ENCODE measurements around the gene NKD1. TPM values are rescaled to one million over a fixed set of nuclear protein-coding genes. Genes with fewer than 3 reads are reported as not detected.
A peak's percentile ranks its signal among the peaks of the same experiment; 100 is the strongest.

NKD1 gene
- total RNA-seq, 2 experiments from 2014 or later, result 0.91 to 1.1 TPM

DNA sequence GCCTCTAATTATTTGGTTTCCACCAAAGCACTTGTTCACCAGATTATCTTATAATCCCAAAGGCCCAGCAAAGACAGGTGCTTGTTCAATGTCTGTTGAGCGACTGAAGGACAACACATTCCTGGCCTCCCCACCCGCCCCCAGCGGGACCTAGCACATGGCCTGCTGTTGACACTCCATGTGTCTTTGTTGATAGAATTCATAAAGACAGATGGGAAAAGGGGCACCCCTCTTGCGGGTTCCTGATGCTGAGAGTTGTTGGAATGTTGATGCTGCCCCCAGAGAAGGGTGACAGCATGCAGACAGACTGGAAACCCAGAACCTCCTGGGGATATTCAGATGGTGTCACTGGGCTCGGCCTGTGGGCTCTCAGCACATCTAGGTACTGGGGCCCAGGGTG is 96.0 kb downstream of the NKD1 start:
- no peaks in the 10 kb centered on the region for H3K27me3 Mint-ChIP-seq
- no peaks in the 10 kb centered on the region for H3K9me3 Mint-ChIP-seq
- no peak for ATAC-seq (ENCODE audit: low read depth)
- POLR2A ChIA-PET, result no interaction called here
- no peaks in the 10 kb centered on the region for H3K36me3 Mint-ChIP-seq
- no peak overlapping the region for H3K4me3 Mint-ChIP-seq
- H3K27ac Mint-ChIP-seq, result no peak overlapping the region
- peaks cover 7% of the 10 kb centered on the region for H3K4me1 Mint-ChIP-seq
- no peak for DNase-seq

DNA sequence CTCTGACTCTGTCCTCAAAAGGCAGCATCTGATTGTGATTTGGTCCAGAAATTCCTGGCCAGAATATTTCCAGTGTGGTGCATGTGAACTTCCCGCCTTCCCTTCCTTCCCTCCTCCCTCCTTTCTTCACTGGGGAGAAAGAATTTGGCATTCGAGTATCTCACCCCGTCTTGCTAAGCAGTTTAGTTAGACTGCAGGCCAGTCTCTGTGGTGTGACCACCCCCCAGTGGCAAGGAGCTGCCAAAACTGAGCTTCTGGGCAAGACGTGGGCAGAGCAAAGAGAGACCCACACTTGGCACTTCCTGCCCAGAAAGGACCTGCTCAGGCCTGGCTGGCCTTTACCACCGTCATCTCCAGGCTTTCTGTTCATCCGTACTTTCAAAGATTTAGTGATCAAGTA is 96.5 kb downstream of the NKD1 start:
- Mint-ChIP-seq H3K27ac (no peak overlapping the region), H3K4me1 (peaks cover 5% of the 10 kb centered on the region), H3K36me3 (no peaks in the 10 kb centered on the region), H3K27me3 (no peaks in the 10 kb centered on the region), H3K4me3 (no peak overlapping the region), H3K9me3 (no peaks in the 10 kb centered on the region)
- POLR2A ChIA-PET, result no interaction called here
- DNase-seq (no peak), ATAC-seq (ENCODE audit: low read depth) (peak; percentile 66)

DNA sequence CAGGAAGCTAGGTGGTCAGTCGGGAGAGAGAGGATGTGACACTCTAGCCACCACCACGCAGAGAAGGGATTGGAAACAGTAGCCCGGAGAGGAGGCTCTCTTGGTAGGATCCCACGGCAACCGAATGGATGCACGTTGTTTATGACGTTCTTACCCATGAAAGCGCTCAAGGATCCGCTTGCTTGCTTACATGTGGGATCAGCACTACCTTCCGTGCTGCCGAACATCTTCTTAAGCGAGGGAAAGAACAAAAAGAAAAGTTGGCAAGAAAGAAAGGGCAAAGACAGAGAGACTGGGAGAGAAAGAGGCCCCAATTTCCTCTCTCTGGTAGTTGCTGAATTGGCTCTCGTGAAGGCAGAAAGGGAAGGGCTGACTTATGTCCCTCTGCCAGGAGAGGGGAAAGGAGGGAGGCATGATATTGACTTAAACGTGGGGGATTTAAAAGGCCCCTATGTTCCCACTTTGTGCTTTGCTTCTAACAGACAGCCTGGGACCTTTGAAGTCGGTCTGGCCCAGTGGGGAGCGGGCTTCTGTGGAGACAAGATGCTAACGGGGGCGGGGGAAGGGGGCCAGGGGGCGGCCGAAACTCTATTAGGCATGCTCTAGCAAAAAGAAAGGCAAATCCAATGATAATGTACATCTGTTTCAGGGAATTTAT is 97.5 kb downstream of the NKD1 start:
- Mint-ChIP-seq H3K4me3 (no peak overlapping the region), H3K27ac (no peak overlapping the region), H3K27me3 (no peaks in the 10 kb centered on the region), H3K9me3 (no peaks in the 10 kb centered on the region), H3K36me3 (no peaks in the 10 kb centered on the region), H3K4me1 (peaks cover 7% of the 10 kb centered on the region)
- POLR2A ChIA-PET, result no interaction called here
- DNase-seq, result no peak
- no peak for ATAC-seq (ENCODE audit: low read depth)

DNA sequence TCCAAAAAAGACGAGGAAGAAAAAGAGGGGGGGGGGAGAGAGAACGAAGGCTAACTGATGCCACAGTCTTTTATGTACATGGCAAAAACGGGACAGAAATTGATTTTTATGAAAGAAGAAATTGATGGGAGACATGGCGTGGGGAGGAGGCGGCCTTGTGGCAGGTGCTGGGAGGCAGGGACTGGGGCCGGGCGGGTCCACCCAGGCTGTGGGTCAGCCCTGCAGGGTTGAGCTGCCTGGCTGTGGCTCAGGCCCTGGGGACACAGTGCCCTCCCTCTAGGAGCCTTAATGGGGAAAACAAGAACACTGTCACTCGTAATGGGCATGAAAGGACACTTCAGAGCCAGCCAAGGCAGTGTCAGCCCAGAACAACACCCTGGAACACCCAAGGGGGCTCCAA is 98.1 kb downstream of the NKD1 start:
- Mint-ChIP-seq H3K27ac (no peak overlapping the region), H3K27me3 (no peaks in the 10 kb centered on the region), H3K4me3 (no peak overlapping the region), H3K4me1 (peaks cover 7% of the 10 kb centered on the region), H3K9me3 (no peaks in the 10 kb centered on the region), H3K36me3 (no peaks in the 10 kb centered on the region)
- DNase-seq (no peak), ATAC-seq (ENCODE audit: low read depth) (no peak)
- POLR2A ChIA-PET, result no interaction called here

DNA sequence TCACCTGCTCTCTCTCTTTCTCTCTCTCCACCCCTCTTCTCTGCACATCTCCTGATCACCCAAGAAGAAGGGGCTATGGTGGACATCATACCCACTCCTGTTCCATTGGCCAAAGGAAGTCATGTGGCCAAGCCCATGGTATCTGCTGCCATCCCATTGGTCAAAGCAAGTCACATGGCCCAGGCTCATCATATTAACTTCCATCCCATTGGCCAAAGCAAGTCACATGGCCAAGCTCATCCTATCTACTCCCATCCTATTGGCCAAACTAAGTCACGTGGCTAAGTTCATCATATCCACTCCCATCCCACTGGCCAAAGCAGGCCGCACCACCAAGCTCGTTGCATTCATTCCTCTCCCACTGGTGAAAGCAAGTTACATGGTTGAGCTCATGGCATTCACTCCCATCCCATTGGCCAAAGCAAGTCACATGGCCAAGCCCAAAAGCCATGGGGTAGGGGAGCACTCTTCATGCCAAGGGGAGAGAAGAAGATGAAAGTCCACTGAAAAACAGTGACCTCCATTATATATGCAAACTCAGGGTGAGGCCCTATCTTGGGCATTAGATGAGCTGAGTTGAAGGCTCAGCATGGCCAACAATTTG is 103.7 kb downstream of the NKD1 start:
- H3K36me3 Mint-ChIP-seq, result peaks cover 2% of the 10 kb centered on the region
- ATAC-seq (ENCODE audit: low read depth) (no peak), DNase-seq (no peak)
- POLR2A ChIA-PET, result no interaction called here
- H3K4me3 Mint-ChIP-seq, result no peak overlapping the region
- peaks cover 5% of the 10 kb centered on the region for H3K9me3 Mint-ChIP-seq
- no peak overlapping the region for H3K27ac Mint-ChIP-seq
- H3K27me3 Mint-ChIP-seq, result peaks cover 2% of the 10 kb centered on the region
- H3K4me1 Mint-ChIP-seq, result peaks cover 2% of the 10 kb centered on the region

DNA sequence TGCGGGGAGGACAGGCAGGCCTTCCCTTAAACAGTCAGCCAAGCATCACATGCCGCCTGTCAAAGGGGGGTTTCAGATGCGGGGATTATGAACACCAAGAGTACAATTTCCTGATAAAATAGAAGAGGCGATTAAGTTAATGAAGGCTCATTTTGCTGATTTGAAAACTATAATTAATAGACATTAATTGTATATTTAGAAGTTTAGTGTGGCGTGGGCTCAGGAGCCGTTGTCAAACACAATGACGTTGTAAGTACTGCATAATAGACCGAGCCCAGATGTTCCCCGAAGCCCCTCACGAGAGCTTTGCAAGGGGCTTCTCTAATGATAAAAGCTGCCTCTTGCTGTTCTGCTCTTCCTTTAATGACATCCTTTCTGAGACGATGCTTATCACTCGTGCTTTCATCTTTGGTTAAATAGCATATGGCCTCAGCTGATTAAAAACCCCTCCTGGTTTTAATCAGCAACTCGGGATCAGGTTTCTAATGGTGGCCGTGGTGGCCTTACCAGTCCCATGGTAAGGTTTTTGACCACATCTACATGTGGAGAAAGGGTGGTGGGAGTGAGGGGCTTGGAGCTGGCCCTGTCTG is 104.7 kb downstream of the NKD1 start:
- POLR2A ChIA-PET, result no interaction called here
- no peak for ATAC-seq (ENCODE audit: low read depth)
- peaks cover 5% of the 10 kb centered on the region for H3K9me3 Mint-ChIP-seq

DNA sequence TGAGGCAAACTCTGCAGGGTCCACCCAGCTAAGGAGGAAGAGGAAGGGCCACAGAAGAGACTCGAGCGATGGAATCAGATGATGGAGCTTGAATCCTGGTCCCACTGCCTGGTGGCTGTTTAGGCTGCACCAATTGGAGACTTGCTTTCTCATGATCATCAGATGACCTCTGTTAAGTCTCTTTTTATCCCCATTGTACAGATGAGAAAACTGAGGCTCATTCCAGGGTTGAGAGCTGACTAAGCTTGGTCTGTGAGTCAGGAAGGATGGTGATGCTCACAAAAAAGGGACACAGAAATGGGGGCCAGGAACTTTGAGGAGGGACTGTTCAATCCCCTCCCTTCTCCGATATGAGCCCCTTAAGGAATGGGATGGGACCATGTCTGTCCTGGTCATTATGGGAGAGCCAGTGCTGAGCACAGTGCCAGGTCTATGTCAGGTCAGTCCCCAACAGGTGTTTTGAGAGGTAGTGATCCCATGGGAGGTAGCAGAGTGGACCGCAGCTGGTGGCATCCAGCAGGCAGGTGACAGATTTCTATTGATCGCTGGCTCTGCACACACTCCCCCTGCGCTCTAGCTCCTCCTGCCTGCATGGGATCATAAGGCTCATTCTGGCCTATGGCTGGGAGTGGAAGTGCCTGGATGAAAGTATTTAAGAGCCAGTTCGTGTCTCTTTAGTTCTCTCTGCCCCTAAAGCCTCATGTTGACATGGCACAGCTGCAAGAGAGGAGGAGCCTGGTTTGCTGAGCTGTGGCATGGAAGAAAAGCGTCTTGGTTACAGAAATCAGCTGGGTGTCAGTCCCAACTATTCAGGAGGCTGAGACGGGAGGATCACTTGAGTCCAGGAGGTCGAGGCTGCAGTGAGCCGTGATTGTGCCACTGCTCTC is 105.7 kb downstream of the NKD1 start:
- POLR2A ChIA-PET, result interaction anchor here (1.0 kb wide), 1 partner anchor 13 kb away, joined by 4 read pairs; no protein-coding TSS in a partner anchor
- DNase-seq (no peak), ATAC-seq (ENCODE audit: low read depth) (no peak)
- Mint-ChIP-seq H3K27ac (no peak overlapping the region), H3K4me3 (no peak overlapping the region), H3K9me3 (peaks cover 5% of the 10 kb centered on the region), H3K4me1 (peaks cover 2% of the 10 kb centered on the region), H3K36me3 (peaks cover 2% of the 10 kb centered on the region), H3K27me3 (peaks cover 2% of the 10 kb centered on the region)

More for the DNA sequence above, 104.7 kb downstream of the NKD1 start:
- peaks cover 2% of the 10 kb centered on the region for H3K27me3 Mint-ChIP-seq
- no peak for DNase-seq
- peaks cover 2% of the 10 kb centered on the region for H3K4me1 Mint-ChIP-seq
- H3K36me3 Mint-ChIP-seq, result peaks cover 2% of the 10 kb centered on the region
- no peak overlapping the region for H3K4me3 Mint-ChIP-seq
- H3K27ac Mint-ChIP-seq, result no peak overlapping the region

DNA sequence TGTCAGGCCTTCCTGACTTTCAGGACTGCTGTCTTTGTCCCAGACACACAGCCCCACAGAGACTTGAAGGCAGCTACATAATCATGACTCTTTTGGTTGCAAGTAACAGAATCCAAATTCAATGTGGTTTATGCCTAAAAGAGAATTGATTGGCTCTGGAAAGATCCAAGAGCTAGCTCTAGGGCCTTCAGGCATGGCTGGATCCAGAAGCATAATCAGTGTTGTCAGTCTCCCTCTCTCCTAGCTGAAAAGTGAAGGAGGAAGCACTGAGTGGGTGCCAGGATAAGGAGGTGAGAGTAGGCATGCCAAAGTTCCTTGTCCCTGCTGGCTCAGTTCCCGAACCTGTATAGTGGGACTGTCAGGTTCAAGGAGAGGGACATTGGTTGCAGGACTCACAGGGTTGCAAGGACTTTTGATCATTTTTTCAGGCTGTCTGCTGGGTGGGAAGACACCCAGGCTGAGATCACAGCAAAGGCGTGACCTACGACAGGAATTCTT is 107.4 kb downstream of the NKD1 start:
- H3K4me3 Mint-ChIP-seq, result no peak overlapping the region
- DNase-seq (no peak), ATAC-seq (ENCODE audit: low read depth) (no peak)
- H3K36me3 Mint-ChIP-seq, result peaks cover 2% of the 10 kb centered on the region
- H3K4me1 Mint-ChIP-seq, result peaks cover 2% of the 10 kb centered on the region
- peaks cover 5% of the 10 kb centered on the region for H3K9me3 Mint-ChIP-seq
- POLR2A ChIA-PET, result interaction anchor here (0.6 kb wide), 1 partner anchor 292 kb away, joined by 3 read pairs; no protein-coding TSS in a partner anchor
- H3K27me3 Mint-ChIP-seq, result peaks cover 2% of the 10 kb centered on the region
- no peak overlapping the region for H3K27ac Mint-ChIP-seq

DNA sequence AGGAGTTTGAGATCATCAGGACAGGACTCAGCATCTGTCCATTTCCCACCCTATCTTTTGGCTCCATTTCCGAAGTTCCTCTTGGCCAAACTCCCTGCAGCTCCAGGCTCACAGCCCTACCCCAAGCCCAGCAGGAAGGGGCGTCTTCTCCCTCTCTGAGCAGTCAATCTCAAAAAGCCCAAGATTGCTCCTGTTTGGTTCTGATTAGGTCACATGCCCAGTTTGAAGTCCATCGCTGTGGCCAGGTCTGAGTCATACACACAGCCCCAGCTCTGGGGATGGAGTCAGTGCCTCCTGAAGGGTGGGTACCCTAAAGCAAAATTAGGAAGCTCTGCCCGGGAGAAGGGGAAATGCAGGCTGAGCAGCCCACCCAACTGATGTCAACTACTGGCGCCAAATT is 109.0 kb downstream of the NKD1 start:
- Mint-ChIP-seq H3K4me1 (peaks cover 2% of the 10 kb centered on the region), H3K9me3 (no peaks in the 10 kb centered on the region), H3K4me3 (no peak overlapping the region), H3K27me3 (peaks cover 2% of the 10 kb centered on the region), H3K27ac (no peak overlapping the region), H3K36me3 (peaks cover 1% of the 10 kb centered on the region)
- DNase-seq, result no peak
- no peak for ATAC-seq (ENCODE audit: low read depth)
- POLR2A ChIA-PET, result no interaction called here

DNA sequence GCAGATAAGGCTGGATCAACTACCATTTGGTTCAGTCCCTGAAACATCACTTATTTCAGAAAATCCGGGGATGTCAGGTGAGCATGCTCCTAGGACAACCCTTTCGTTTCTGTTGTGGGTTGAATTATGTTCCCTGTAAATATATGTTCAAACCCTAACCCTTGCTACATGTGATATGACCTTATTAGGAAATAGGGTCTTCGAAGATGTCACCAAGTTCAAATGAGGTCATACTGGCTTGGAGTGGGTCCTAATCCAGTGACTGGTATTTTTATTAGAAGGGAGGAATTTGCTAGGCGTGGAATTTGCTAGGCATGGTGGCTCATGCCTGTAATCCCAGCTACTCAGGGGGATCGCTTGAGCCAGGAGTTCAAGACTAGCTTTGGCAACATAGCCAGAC is 111.6 kb downstream of the NKD1 start:
- H3K27ac Mint-ChIP-seq, result no peak overlapping the region
- POLR2A ChIA-PET, result interaction anchor here (1.6 kb wide), 1 partner anchor 86 kb away, joined by 5 read pairs; no protein-coding TSS in a partner anchor
- peaks cover 7% of the 10 kb centered on the region for H3K4me1 Mint-ChIP-seq
- no peaks in the 10 kb centered on the region for H3K27me3 Mint-ChIP-seq
- ATAC-seq (ENCODE audit: low read depth) (no peak), DNase-seq (no peak)
- peaks cover 15% of the 10 kb centered on the region for H3K36me3 Mint-ChIP-seq
- peaks cover 2% of the 10 kb centered on the region for H3K9me3 Mint-ChIP-seq
- no peak overlapping the region for H3K4me3 Mint-ChIP-seq

DNA sequence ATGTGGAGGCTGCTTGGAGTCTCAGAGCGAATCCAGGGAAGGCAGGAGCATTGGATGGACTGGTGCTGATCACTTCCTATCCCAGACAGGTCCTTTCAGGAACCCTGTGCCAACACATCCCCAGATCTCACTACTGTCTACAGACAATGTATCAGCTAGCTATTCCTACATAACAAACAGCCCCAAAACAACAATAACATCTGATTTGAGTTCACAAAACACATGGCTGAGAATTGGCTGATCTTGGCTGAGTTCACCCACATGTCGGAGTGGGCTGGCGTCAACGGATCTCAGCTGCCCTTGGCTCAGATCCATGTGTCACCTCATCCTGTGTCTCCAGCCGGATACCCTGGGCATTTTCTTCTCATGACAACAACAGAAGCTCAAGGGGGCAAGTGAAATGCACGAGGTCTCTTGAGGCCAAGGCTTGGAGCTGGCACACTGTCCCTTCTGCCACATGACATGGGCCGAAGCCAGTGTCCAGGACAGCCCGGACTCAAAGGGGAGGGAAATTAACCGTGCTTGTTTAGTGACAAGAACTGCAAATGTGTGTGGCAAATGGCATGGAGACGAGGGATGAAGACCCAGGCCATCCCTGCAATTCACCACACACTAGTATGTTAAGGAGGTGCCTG is 114.2 kb downstream of the NKD1 start:
- DNase-seq (no peak), ATAC-seq (ENCODE audit: low read depth) (no peak)
- H3K27ac Mint-ChIP-seq, result no peak overlapping the region
- H3K4me3 Mint-ChIP-seq, result no peak overlapping the region
- H3K36me3 Mint-ChIP-seq, result peaks cover 17% of the 10 kb centered on the region
- no peaks in the 10 kb centered on the region for H3K27me3 Mint-ChIP-seq
- H3K4me1 Mint-ChIP-seq, result peaks cover 28% of the 10 kb centered on the region
- peaks cover 2% of the 10 kb centered on the region for H3K9me3 Mint-ChIP-seq
- POLR2A ChIA-PET, result interaction anchor here (0.6 to 1.1 kb wide), 2 partner anchors 19 to 284 kb away, joined by 3 read pairs; no protein-coding TSS in a partner anchor

DNA sequence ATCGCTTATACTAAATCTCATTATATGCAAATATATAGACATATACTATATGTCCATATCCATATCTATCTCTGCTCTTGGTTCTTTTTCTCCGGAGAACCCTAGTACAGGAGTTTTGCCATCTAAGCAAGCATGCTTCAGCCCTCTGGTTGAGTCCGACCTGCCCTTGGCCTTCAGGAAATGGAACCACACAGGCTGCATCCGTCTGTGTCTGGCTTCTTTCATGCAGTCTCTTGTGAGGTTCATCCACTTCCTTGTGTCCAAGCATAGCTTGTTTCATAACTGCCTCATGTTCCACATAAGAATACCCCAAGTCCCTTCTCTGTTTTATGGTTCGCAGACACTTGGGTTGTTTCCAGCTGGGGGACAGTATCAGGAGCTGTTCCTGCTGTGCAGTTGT is 116.1 kb downstream of the NKD1 start:
- Mint-ChIP-seq H3K27ac (peak overlapping the region; percentile 93), H3K36me3 (peaks cover 23% of the 10 kb centered on the region), H3K4me3 (no peak overlapping the region), H3K9me3 (peaks cover 2% of the 10 kb centered on the region), H3K27me3 (no peaks in the 10 kb centered on the region), H3K4me1 (peaks cover 41% of the 10 kb centered on the region)
- POLR2A ChIA-PET, result interaction anchor here (1.7 to 9.2 kb wide), 3 partner anchors 80 to 338 kb away, joined by 4 to 144 read pairs (median 20); partner anchors contain the start of gene CYLD
- DNase-seq (no peak), ATAC-seq (ENCODE audit: low read depth) (no peak)
